Neural cell (in vitro differentiated cells): ENCODE data around the gene CD84.

Experiments used
- CTCF ChIP-seq: fragments of 450-650 bp; IDR thresholded peaks from 2 replicates; pipeline ENCODE4 v1.5.1; 2014; ENCODE audit warnings: antibody characterized with exemption, mild to moderate bottlenecking, moderate library complexity; ENCODE audit not compliant: poor library complexity, severe bottlenecking
- EZH2 ChIP-seq: fragments of 200-600, 300-800 bp; shearing (Covaris generic), sonication (generic); IDR thresholded peaks from 2 replicates; pipeline ENCODE4 v1.6.1; 2014; ENCODE audit warnings: antibody characterized with exemption, low read length, borderline replicate concordance, mild to moderate bottlenecking; ENCODE audit not compliant: insufficient read depth, poor library complexity, severe bottlenecking
- MXI1 ChIP-seq: fragments of 450-650 bp; conservative IDR thresholded peaks from 2 replicates; pipeline ENCODE4 v1.6.1; 2014; ENCODE audit warnings: antibody characterized with exemption, mild to moderate bottlenecking; ENCODE audit not compliant: poor library complexity, severe bottlenecking
- SMC3 ChIP-seq: fragments of 450-650 bp; conservative IDR thresholded peaks from 2 replicates; pipeline ENCODE4 v1.6.1; 2014; ENCODE audit warnings: antibody characterized with exemption, mild to moderate bottlenecking, moderate library complexity; ENCODE audit not compliant: poor library complexity
- TAF1 ChIP-seq: IDR thresholded peaks from 2 replicates; pipeline ENCODE4 v1.6.1; 2012; ENCODE audit warnings: low read depth

DNA sequence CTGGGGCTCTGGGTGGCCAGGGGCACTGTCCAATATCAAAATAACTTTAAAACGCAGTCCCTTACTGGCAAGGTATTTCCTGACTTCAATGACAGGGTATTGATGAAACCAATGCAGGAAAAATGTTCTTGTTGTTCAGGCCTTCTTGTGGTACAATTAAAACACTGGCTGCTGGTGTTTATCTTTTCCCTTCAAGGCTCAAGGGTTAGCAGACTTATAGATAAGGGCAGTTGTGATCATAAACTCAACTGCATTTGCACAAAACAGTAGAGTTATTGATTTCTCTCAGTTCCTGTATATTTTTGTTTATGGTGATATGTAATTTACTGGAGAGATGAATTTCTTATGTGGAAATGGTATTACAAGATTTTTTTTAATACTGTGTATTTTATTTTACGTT is 2.7 kb upstream of the CD84 start:
- TF ChIP-seq CTCF (no peak), MXI1 (no peak), EZH2 (no peak), TAF1 (no peak), SMC3 (no peak)
